ENCODE results near the gene HIPK2.

The HIPK2 gene

GRCh38 chr7:139572704-139573385 is 205.0 kb downstream of the HIPK2 start:
- Histone ChIP-seq H3K27me3 (no peaks in the 10 kb centered on the region), H4K20me1 (peaks cover 0 to 38% (median 4%) of the 10 kb centered on the region in 11 experiments; a peak in 7 of 22 replicates), H3K4me2 (no peak overlapping the region), H3K9ac (no peak overlapping the region), H3K4me3 (no peak overlapping the region), H3K27ac (no peak overlapping the region), H3K4me1 (peaks cover 0 to 13% (median 4%) of the 10 kb centered on the region in 10 experiments; a peak in 6 of 20 replicates), H3K9me3 (replicated peaks in 1 of 11) (no peaks in the 10 kb centered on the region), H3K36me3 (peaks cover 74 to 97% (median 92%) of the 10 kb centered on the region in 11 experiments)
- TF ChIP-seq Cebpa-rat (IDR thresholded peaks at IDR 0.05): no peak

- Histone ChIP-seq H3K27me3 (no peaks in the 10 kb centered on the region), H3K4me1 (peaks cover 0 to 13% (median 4%) of the 10 kb centered on the region in 10 experiments; a peak in 7 of 20 replicates), H3K36me3 (peaks cover 77 to 97% (median 94%) of the 10 kb centered on the region in 11 experiments), H4K20me1 (peaks cover 0 to 30% (median 4%) of the 10 kb centered on the region in 11 experiments; a peak in 7 of 22 replicates), H3K4me3 (no peak overlapping the region), H3K27ac (no peak overlapping the region), H3K9ac (no peak overlapping the region), H3K9me3 (replicated peaks in 1 of 11) (no peaks in the 10 kb centered on the region), H3K4me2 (no peak overlapping the region; a peak in 1 of 22 replicates)
- TF ChIP-seq Cebpa-rat (IDR thresholded peaks at IDR 0.05): no peak
Observed at GRCh38 chr7:139572071-139572470, 205.7 kb downstream of the HIPK2 start.

GRCh38 chr7:139571651-139572050 is 206.1 kb downstream of the HIPK2 start:
- no peak overlapping the region for H3K4me3 ChIP-seq
- H3K4me1 ChIP-seq: peaks cover 0 to 13% (median 4%) of the 10 kb centered on the region in 10 experiments; a peak in 7 of 20 replicates
- H3K9me3 ChIP-seq (replicated peaks in 1 of 11): no peaks in the 10 kb centered on the region
- no peak overlapping the region for H3K9ac ChIP-seq
- H3K36me3 ChIP-seq: peaks cover 76 to 98% (median 96%) of the 10 kb centered on the region in 11 experiments
- H3K4me2 ChIP-seq: peak overlapping the region in 3 of 11 experiments; percentile 12 to 21 (median 14); a peak in 2 of 22 replicates
- no peak for TF ChIP-seq Cebpa-rat (IDR thresholded peaks at IDR 0.05)
- H4K20me1 ChIP-seq: peaks cover 0 to 30% (median 4%) of the 10 kb centered on the region in 11 experiments; a peak in 7 of 22 replicates
- no peaks in the 10 kb centered on the region for H3K27me3 ChIP-seq
- H3K27ac ChIP-seq: no peak overlapping the region

GRCh38 chr7:139571190-139571589 is 206.6 kb downstream of the HIPK2 start:
- Histone ChIP-seq H3K9me3 (replicated peaks in 1 of 11) (no peaks in the 10 kb centered on the region), H3K9ac (no peak overlapping the region), H3K4me2 (peak overlapping the region in 4 of 11 experiments; percentile 5 to 21 (median 13); a peak in 2 of 22 replicates), H3K27ac (peak overlapping the region in 2 of 11 experiments; percentile 7 to 12; a peak in 1 of 22 replicates), H4K20me1 (peaks cover 0 to 28% (median under 1%) of the 10 kb centered on the region in 11 experiments; a peak in 7 of 22 replicates), H3K27me3 (no peaks in the 10 kb centered on the region), H3K36me3 (peaks cover 71 to 97% (median 95%) of the 10 kb centered on the region in 11 experiments), H3K4me1 (peaks cover 0 to 13% (median 4%) of the 10 kb centered on the region in 10 experiments; a peak in 9 of 20 replicates), H3K4me3 (no peak overlapping the region)
- TF ChIP-seq Cebpa-rat (IDR thresholded peaks at IDR 0.05): no peak

- no peak overlapping the region for H3K4me3 ChIP-seq
- H3K4me2 ChIP-seq: 0 out of 22 replicates have a peak overlapping the region, but pooled peaks of 1 of the 11 experiments have one; percentile 5
- peaks cover 66 to 97% (median 89%) of the 10 kb centered on the region in 11 experiments for H3K36me3 ChIP-seq
- no peak for TF ChIP-seq Cebpa-rat (IDR thresholded peaks at IDR 0.05)
- no peak overlapping the region for H3K9ac ChIP-seq
- H3K4me1 ChIP-seq: peaks cover 0 to 13% (median 4%) of the 10 kb centered on the region in 10 experiments; a peak in 9 of 20 replicates
- H3K27me3 ChIP-seq: no peaks in the 10 kb centered on the region
- peak overlapping the region in 1 of 11 experiments; percentile 12; a peak in 1 of 22 replicates for H3K27ac ChIP-seq
- peaks cover 0 to 22% (median 0%) of the 10 kb centered on the region in 11 experiments; a peak in 3 of 22 replicates for H4K20me1 ChIP-seq
- H3K9me3 ChIP-seq (replicated peaks in 1 of 11): no peaks in the 10 kb centered on the region
Observed at GRCh38 chr7:139570626-139571025, 207.2 kb downstream of the HIPK2 start.

GRCh38 chr7:139570119-139570518 is 207.7 kb downstream of the HIPK2 start:
- no peaks in the 10 kb centered on the region for H3K27me3 ChIP-seq

GRCh38 chr7:139568813-139569490 is 208.8 kb downstream of the HIPK2 start:
- no peak overlapping the region for H3K27ac ChIP-seq
- H3K36me3 ChIP-seq: peaks cover 49 to 91% (median 78%) of the 10 kb centered on the region in 11 experiments
- H3K9ac ChIP-seq: no peak overlapping the region
- H3K4me1 ChIP-seq: peaks cover 0 to 18% (median 4%) of the 10 kb centered on the region in 10 experiments; a peak in 12 of 20 replicates
- TF ChIP-seq Cebpa-rat (IDR thresholded peaks at IDR 0.05): no peak
- H3K9me3 ChIP-seq (replicated peaks in 1 of 11): no peaks in the 10 kb centered on the region
- H3K27me3 ChIP-seq: no peaks in the 10 kb centered on the region
- H4K20me1 ChIP-seq: peaks cover 0 to 8% (median 0%) of the 10 kb centered on the region in 11 experiments; a peak in 3 of 22 replicates
- no peak overlapping the region for H3K4me3 ChIP-seq
- no peak overlapping the region for H3K4me2 ChIP-seq

More at GRCh38 chr7:139570119-139570518, 207.7 kb downstream of the HIPK2 start:
- no peak overlapping the region for H3K27ac ChIP-seq
- H3K36me3 ChIP-seq: peaks cover 61 to 94% (median 84%) of the 10 kb centered on the region in 11 experiments
- peaks cover 0 to 20% (median 0%) of the 10 kb centered on the region in 11 experiments; a peak in 3 of 22 replicates for H4K20me1 ChIP-seq
- no peaks in the 10 kb centered on the region for H3K9me3 ChIP-seq (replicated peaks in 1 of 11)
- H3K4me1 ChIP-seq: peaks cover 0 to 13% (median 4%) of the 10 kb centered on the region in 10 experiments; a peak in 9 of 20 replicates
- H3K9ac ChIP-seq: no peak overlapping the region
- no peak overlapping the region for H3K4me3 ChIP-seq
- H3K4me2 ChIP-seq: no peak overlapping the region
- TF ChIP-seq Cebpa-rat (IDR thresholded peaks at IDR 0.05): no peak

- Histone ChIP-seq H3K4me1 (peaks cover 1 to 24% (median 10%) of the 10 kb centered on the region in 10 experiments), H3K9me3 (replicated peaks in 1 of 11) (no peaks in the 10 kb centered on the region), H3K4me3 (no peak overlapping the region), H4K20me1 (peaks cover 0 to 6% (median 0%) of the 10 kb centered on the region in 11 experiments; a peak in 3 of 22 replicates), H3K9ac (no peak overlapping the region), H3K36me3 (peaks cover 43 to 86% (median 71%) of the 10 kb centered on the region in 11 experiments), H3K27ac (no peak overlapping the region; a peak in 1 of 22 replicates), H3K4me2 (no peak overlapping the region), H3K27me3 (no peaks in the 10 kb centered on the region)
- no peak for TF ChIP-seq Cebpa-rat (IDR thresholded peaks at IDR 0.05)
Observed at GRCh38 chr7:139568346-139568675, 209.5 kb downstream of the HIPK2 start.

Data from BLaER1 treated with 17β-estradiol and CSF1 and Interleukin-3, amounts not matched to agents 10 nM and 100 nM (cell line).